Body of pancreas (tissue), 4 donors: ENCODE results near the gene LIMS1.
"Not testable (repeated sequence)": the region's sequence is repeated elsewhere in the genome, so short reads cannot be mapped to it uniquely, and the experiment has no call there.

ENCODE experiments used
- POLR2A ChIP-seq, 3 donors: fragments of 450-650 bp; IDR thresholded peaks; one replicate each; pipeline ENCODE4 v1.6.1; 2016; ENCODE audit warnings: antibody characterized with exemption in 3 of 3, mild to moderate bottlenecking in 2 of 3
- TF ChIP-seq, protein P1 (sequence below), 7 experiments: fragments of 450-650 bp in 4 of 7; fragments of 200-600 bp in 3 of 7; sonication (generic) in 3 of 7; IDR thresholded peaks; one replicate each; pipeline ENCODE4 v1.5.1; 2016 to 2019; ENCODE audit warnings: antibody characterized with exemption in 7 of 7

DNA sequence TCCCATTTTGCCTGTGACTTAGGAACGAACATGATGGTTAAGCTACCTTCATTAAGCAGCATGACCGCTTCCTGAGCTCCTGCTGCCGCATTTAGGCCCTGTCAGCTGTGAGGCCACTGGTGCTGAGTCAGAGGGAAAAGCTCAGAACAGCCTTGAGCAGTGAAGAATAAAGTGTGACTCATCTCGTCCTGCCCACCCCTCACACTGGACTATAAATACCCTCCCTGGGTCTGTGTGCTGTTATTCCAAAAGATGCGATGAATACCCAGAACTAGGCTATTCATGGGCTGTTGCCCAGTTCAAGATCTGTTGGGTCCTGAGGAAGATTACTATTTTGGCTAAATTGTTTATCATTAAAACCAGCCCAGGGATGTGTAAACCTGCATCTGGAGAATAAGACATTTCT is 127.9 kb downstream of the LIMS1 start:
- TF ChIP-seq, protein P1, sequence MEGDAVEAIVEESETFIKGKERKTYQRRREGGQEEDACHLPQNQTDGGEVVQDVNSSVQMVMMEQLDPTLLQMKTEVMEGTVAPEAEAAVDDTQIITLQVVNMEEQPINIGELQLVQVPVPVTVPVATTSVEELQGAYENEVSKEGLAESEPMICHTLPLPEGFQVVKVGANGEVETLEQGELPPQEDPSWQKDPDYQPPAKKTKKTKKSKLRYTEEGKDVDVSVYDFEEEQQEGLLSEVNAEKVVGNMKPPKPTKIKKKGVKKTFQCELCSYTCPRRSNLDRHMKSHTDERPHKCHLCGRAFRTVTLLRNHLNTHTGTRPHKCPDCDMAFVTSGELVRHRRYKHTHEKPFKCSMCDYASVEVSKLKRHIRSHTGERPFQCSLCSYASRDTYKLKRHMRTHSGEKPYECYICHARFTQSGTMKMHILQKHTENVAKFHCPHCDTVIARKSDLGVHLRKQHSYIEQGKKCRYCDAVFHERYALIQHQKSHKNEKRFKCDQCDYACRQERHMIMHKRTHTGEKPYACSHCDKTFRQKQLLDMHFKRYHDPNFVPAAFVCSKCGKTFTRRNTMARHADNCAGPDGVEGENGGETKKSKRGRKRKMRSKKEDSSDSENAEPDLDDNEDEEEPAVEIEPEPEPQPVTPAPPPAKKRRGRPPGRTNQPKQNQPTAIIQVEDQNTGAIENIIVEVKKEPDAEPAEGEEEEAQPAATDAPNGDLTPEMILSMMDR (IDR thresholded peaks at IDR 0.05) = not testable (repeated sequence)
- TF ChIP-seq POLR2A (IDR thresholded peaks at IDR 0.05) = not testable (repeated sequence)
